Liver (tissue), 9 donors: Measurements from ENCODE around the gene FLOT1. TPM values are rescaled to one million over a fixed set of nuclear protein-coding genes. Genes with fewer than 3 reads are reported as not detected.

Experiments used
- DNase-seq: peaks from one replicate; pipeline ENCODE4 v3.0.0-alpha.2; 2017; ENCODE audit warnings: low spot score
- H3K27ac ChIP-seq, 2 donors: one replicate each; pipeline ENCODE4 v1.7.0; 2013; ENCODE audit warnings: inconsistent platforms in 2 of 2, low read length in 2 of 2, control low read depth in 1 of 2, low read depth in 1 of 2, mild to moderate bottlenecking in 1 of 2
- H3K27me3 ChIP-seq, 4 donors: one replicate each; pipeline versions ENCODE4 v1.6.1 to v1.7.0; 2013; ENCODE audit warnings: low read length in 3 of 4, inconsistent platforms in 1 of 4, mild to moderate bottlenecking in 1 of 4, moderate library complexity in 1 of 4; ENCODE audit not compliant: control insufficient read depth in 4 of 4, insufficient read depth in 4 of 4
- H3K36me3 ChIP-seq, 4 donors: one replicate each; pipeline versions ENCODE4 v1.6.1 to v1.7.0; 2013; ENCODE audit warnings: low read length in 3 of 4, mild to moderate bottlenecking in 3 of 4, low read depth in 1 of 4, moderate library complexity in 1 of 4; ENCODE audit not compliant: control insufficient read depth in 4 of 4, insufficient read depth in 3 of 4
- H3K4me1 ChIP-seq, 4 donors: one replicate each; pipeline versions ENCODE4 v1.6.1 to v1.7.0; 2013; ENCODE audit warnings: low read length in 3 of 4, mild to moderate bottlenecking in 3 of 4, moderate library complexity in 1 of 4; ENCODE audit not compliant: control insufficient read depth in 4 of 4, insufficient read depth in 4 of 4
- H3K4me3 ChIP-seq, 3 donors: one replicate each; pipeline versions ENCODE4 v1.6.1 to v1.7.0; 2013; ENCODE audit warnings: low read length in 3 of 3, control low read depth in 1 of 3, low read depth in 1 of 3, mild to moderate bottlenecking in 1 of 3
- H3K9ac ChIP-seq, 2 donors: one replicate each; pipeline ENCODE4 v1.7.0; 2013; ENCODE audit warnings: low read length in 2 of 2, mild to moderate bottlenecking in 2 of 2, moderate library complexity in 2 of 2, control low read depth in 1 of 2, low read depth in 1 of 2
- H3K9me3 ChIP-seq, 4 donors: one replicate each; pipeline versions ENCODE4 v1.6.1 to v1.7.0; 2013; ENCODE audit warnings: low read length in 3 of 4; ENCODE audit not compliant: control insufficient read depth in 4 of 4
- GABPA ChIP-seq, 2 donors: IDR thresholded peaks in 1 of 2; conservative IDR thresholded peaks in 1 of 2; 2 replicates each; pipeline ENCODE4 v1.6.1; 2016; ENCODE audit warnings: antibody characterized with exemption in 2 of 2, mild to moderate bottlenecking in 1 of 2, moderate library complexity in 1 of 2
- HNF4A ChIP-seq, 2 donors: conservative IDR thresholded peaks; 2 replicates each; pipeline ENCODE4 v1.6.1; 2016; ENCODE audit warnings: antibody characterized with exemption in 2 of 2, mild to moderate bottlenecking in 2 of 2
- NR2F2 ChIP-seq: IDR thresholded peaks from 2 replicates; pipeline ENCODE4 v1.6.1; 2016; ENCODE audit warnings: antibody characterized with exemption
- RXRA ChIP-seq, 2 donors: IDR thresholded peaks; 2 replicates each; pipeline ENCODE4 v1.6.1; 2017 to 2018; ENCODE audit warnings: antibody characterized with exemption in 2 of 2, mild to moderate bottlenecking in 1 of 2
- TAF1 ChIP-seq: conservative IDR thresholded peaks from 2 replicates; pipeline ENCODE4 v1.6.1; 2016; ENCODE audit warnings: antibody characterized with exemption, mild to moderate bottlenecking
- YY1 ChIP-seq: IDR thresholded peaks from 2 replicates; pipeline ENCODE4 v1.6.1; 2016; ENCODE audit warnings: antibody characterized with exemption, mild to moderate bottlenecking
- WGBS: extraction: QIAGEN DNeasy Blood & Tissue Kit; methylation state at CpG from one replicate; pipeline ENCODE4 v1.1.7; 2013; 5-methylcytosine and 5-hydroxymethylcytosine counted together
- polyA plus RNA-seq, 2 donors: library from polyadenylated mRNA; stranded (reverse) in 1 of 2; unstranded in 1 of 2; fragments of 200-250 nt in 1 of 2; fragments of >200 nt in 1 of 2; fragmentation: Nextera tagmentation in 1 of 2; extraction: Ambion mirVana in 1 of 2; gene quantifications; one replicate each; pipeline versions ENCODE4 v1.2.1 to v1.2.3, GENCODE V29; 2013 to 2015
- total RNA-seq, 2 donors: library from RNA; depleted of rRNA; stranded (reverse); fragments of >200 nt; gene quantifications; one replicate each; pipeline ENCODE4 v1.2.3, GENCODE V29; 2014
- TF ChIP-seq, protein P1 (sequence below): IDR thresholded peaks from 2 replicates; pipeline ENCODE4 v1.6.1; 2016; ENCODE audit warnings: antibody characterized with exemption
- TF ChIP-seq, protein P2 (sequence below): IDR thresholded peaks from 2 replicates; pipeline ENCODE4 v1.6.1; 2016; ENCODE audit warnings: antibody characterized with exemption
- TF ChIP-seq, protein P3 (sequence below): fragments of 150-350 bp; IDR thresholded peaks from 2 replicates; pipeline ENCODE4 v1.5.1; 2017; ENCODE audit warnings: improper control_type of control experiment, low read depth, low read length; ENCODE audit not compliant: missing input control
- donor health status: healthy.
- donor health status: healthy.
- donor health status: healthy.
- donor health status: healthy.
- donor health status: healthy.

Gene FLOT1
- total and polyA plus RNA-seq, 4 donors: 38.6 to 99.8 (median 59.5) TPM

DNA sequence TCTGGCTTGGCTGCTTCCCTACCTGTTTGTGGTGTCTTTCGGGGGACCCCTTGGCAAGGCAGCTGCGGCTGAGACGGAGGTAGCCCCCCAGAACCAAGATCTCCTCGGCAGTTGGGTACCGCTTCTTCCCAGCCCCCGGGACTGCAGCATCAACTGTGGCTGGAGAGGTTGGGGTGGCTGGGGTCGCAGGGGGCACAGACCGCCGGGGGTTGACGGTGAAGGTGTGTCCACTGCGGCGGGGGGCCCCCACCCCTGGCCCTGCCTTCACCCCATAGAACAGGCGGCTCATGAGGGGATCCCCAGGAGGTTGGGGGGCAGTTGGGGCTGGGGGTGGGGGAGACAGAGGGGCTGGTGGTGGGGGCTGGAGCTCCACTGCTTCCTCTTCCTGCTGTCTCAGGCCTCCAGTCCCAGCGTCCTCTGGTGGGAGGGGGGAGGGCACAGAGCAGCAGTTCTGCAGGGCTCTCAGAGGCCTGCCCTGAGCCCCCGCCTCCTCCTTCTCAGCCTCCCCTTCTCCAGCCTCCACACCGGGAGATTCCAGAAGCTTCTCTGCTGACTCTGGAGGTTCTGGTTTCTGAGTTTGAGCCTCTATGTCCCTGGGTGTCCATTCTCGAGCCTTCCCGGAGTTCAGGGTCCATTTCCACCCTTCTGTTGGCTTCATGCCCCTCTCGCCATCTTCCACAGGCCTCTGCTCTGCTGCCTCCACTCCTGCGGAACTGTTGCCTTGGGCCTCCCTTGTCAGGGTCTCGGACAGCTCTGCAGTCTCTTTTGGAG is 57.9 kb downstream of the FLOT1 start:
- DNase-seq: no peak
- Histone ChIP-seq H3K4me1 (peaks cover 16 to 71% (median 55%) of the 10 kb centered on the region in 4 donors), H3K4me3 (peak overlapping the region; percentile 60 to 94 (median 77)), H3K9ac (peak overlapping the region; percentile 75 to 81), H3K9me3 (no peaks in the 10 kb centered on the region), H3K27ac (peak overlapping the region; percentile 97 to 99), H3K36me3 (no peaks in the 10 kb centered on the region), H3K27me3 (no peaks in the 10 kb centered on the region)
- WGBS: 50% methylated on average over 21 of the region's 21 CpGs
- peak in 1 of 2 donors; percentile 24 for TF ChIP-seq HNF4A (conservative IDR thresholded peaks at IDR 0.05)
- no peak for TF ChIP-seq RXRA (IDR thresholded peaks at IDR 0.05)

DNA sequence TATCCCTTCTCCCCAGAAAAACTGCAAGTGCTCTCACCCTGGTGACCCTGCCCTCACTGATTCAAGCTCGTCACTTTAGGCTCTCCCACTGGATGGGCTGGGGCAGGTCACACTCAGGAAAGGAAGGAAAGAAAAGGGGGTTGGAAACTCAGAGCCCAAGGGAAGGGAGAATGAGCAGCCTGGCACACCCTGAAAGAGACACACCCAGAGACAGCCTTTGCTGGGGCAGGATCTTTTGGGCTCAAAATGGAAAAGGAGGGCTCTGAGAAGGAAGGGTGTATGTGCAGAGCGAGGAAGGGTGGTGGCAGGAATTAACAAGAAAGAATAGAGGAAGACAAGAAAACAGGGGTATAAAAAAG is 58.5 kb downstream of the FLOT1 start:
- DNase-seq: no peak
- Histone ChIP-seq H3K4me3 (peak overlapping the region; percentile 59 to 71 (median 60)), H3K27me3 (no peaks in the 10 kb centered on the region), H3K36me3 (no peaks in the 10 kb centered on the region), H3K9me3 (no peaks in the 10 kb centered on the region), H3K27ac (peak overlapping the region; percentile 97 to 99), H3K4me1 (peaks cover 16 to 74% (median 55%) of the 10 kb centered on the region in 4 donors), H3K9ac (peak overlapping the region; percentile 72 to 77)
- no peak for TF ChIP-seq TAF1
- TF ChIP-seq, protein P1, sequence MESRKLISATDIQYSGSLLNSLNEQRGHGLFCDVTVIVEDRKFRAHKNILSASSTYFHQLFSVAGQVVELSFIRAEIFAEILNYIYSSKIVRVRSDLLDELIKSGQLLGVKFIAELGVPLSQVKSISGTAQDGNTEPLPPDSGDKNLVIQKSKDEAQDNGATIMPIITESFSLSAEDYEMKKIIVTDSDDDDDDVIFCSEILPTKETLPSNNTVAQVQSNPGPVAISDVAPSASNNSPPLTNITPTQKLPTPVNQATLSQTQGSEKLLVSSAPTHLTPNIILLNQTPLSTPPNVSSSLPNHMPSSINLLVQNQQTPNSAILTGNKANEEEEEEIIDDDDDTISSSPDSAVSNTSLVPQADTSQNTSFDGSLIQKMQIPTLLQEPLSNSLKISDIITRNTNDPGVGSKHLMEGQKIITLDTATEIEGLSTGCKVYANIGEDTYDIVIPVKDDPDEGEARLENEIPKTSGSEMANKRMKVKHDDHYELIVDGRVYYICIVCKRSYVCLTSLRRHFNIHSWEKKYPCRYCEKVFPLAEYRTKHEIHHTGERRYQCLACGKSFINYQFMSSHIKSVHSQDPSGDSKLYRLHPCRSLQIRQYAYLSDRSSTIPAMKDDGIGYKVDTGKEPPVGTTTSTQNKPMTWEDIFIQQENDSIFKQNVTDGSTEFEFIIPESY: no peak
- WGBS: 33% methylated on average over 2 of the region's 2 CpGs

DNA sequence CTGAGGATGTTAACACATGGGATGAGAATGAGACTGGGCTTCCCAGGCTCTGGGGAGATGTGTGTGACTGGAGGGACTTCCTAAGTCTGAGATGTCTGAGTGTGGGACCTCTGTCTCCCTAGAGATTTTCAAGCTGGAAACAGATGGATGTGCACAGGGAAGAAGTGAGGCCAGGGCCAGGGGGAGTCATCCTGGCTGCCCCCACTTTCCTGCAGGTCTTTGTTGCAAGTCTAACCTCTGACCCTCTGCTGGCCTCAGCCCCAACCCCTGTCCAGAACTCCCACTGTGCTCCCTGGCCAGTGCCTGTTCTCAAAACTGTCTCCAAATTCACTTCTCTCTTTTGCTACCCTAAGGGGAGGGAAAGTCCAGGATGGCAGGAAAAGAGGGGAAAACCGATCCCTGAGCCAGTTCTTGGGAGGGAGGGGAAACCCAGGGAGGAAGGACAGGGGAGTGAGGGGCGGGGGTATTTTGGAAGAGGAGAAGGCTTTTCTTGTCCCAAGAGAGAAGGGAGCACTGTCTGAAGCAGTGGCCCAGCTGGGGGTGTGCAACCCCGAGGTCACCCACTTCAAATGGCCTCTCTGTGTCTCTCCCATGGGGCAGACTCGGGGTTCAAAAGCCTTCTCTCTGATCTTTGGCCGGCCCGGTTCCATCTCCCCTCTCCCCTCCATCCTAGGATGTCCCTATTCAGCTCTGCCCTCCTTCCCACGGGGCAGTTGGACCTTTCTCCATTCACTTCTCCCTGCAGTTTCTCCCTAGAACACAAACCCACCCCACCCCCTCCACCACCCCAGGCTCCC is 59.1 kb downstream of the FLOT1 start:
- Histone ChIP-seq H3K9me3 (no peaks in the 10 kb centered on the region), H3K4me1 (peaks cover 16 to 79% (median 59%) of the 10 kb centered on the region in 4 donors), H3K36me3 (peaks cover 0 to 3% (median 0%) of the 10 kb centered on the region in 4 donors), H3K4me3 (peak overlapping the region; percentile 59 to 71 (median 60)), H3K27me3 (no peaks in the 10 kb centered on the region), H3K9ac (peak overlapping the region; percentile 24 to 77), H3K27ac (peak overlapping the region; percentile 97 to 99)
- no peak for DNase-seq
- no peak for TF ChIP-seq RXRA (IDR thresholded peaks at IDR 0.05)
- no peak for TF ChIP-seq GABPA (IDR thresholded peaks at IDR 0.05 in 1 of 2, conservative IDR thresholded peaks at IDR 0.05 in 1 of 2)
- no peak for TF ChIP-seq YY1
- TF ChIP-seq NR2F2: peak; percentile 74
- TF ChIP-seq TAF1: no peak
- TF ChIP-seq, protein P2, sequence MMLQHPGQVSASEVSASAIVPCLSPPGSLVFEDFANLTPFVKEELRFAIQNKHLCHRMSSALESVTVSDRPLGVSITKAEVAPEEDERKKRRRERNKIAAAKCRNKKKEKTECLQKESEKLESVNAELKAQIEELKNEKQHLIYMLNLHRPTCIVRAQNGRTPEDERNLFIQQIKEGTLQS: no peak
- TF ChIP-seq, protein P3, sequence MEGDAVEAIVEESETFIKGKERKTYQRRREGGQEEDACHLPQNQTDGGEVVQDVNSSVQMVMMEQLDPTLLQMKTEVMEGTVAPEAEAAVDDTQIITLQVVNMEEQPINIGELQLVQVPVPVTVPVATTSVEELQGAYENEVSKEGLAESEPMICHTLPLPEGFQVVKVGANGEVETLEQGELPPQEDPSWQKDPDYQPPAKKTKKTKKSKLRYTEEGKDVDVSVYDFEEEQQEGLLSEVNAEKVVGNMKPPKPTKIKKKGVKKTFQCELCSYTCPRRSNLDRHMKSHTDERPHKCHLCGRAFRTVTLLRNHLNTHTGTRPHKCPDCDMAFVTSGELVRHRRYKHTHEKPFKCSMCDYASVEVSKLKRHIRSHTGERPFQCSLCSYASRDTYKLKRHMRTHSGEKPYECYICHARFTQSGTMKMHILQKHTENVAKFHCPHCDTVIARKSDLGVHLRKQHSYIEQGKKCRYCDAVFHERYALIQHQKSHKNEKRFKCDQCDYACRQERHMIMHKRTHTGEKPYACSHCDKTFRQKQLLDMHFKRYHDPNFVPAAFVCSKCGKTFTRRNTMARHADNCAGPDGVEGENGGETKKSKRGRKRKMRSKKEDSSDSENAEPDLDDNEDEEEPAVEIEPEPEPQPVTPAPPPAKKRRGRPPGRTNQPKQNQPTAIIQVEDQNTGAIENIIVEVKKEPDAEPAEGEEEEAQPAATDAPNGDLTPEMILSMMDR: no peak
- WGBS: 31% methylated on average over 7 of the region's 7 CpGs
